ENCODE data around the gene TM9SF4. TPM values are rescaled to one million over a fixed set of nuclear protein-coding genes. Genes with fewer than 3 reads are reported as not detected.
"Not testable (repeated sequence)": the region's sequence is repeated elsewhere in the genome, so short reads cannot be mapped to it uniquely, and the experiment has no call there.

TM9SF4 gene
- polyA plus RNA-seq, 1 donor from 2014 or later, result 30.1 TPM

DNA sequence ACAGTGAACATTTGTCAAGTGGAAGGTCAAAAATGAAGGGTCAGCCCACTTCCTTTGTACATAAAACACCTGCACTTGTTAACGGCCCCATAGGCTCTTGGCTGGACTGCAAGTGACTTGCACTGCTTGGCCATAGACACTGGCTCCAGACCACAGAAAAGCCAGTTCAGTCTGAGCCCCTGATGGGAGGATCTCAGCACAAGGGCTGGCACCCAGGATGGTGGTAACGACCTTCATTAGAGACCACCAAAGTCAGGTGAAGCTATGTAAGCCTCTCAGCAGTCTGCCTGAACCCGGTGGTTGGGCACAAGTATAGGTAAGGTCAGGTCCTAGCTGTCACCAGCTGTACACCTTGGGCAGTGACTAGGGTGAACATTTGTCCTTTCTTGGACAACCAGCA is 81.9 kb downstream of the TM9SF4 start:
- Mint-ChIP-seq H3K9me3 (no peaks in the 10 kb centered on the region), H3K4me3 (peak overlapping the region in 3 of 4 donors; percentile 22 to 34 (median 23)), H3K27me3 (peaks cover 2% of the 10 kb centered on the region), H3K4me1 (peaks cover 5 to 9% (median 7%) of the 10 kb centered on the region in 3 donors), H3K27ac (no peak overlapping the region), H3K36me3 (peaks cover 8% of the 10 kb centered on the region)

DNA sequence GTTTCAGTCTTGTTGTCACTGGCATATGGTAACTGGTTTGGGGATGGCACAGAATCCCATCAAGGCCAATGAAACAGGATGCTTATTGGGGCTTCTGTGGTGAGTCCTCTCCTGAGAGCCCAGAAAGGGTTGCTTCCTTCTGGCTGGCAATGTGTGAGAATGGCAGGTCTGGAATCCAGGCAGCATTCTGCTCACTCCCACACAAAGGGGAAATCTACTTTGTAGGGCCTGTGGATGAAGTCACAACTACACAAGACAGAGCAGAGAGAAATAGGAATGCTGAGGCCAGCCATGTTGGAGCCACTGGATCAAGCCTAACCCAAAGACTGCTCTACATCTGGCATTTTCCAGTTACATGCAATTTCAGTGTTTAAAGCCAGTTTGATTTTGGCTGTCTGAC is 82.4 kb downstream of the TM9SF4 start:
- Mint-ChIP-seq H3K9me3 (no peaks in the 10 kb centered on the region), H3K27me3 (peaks cover 2% of the 10 kb centered on the region), H3K4me3 (peak overlapping the region in 1 of 4 donors; percentile 18), H3K4me1 (peaks cover 5 to 9% (median 7%) of the 10 kb centered on the region in 3 donors), H3K27ac (no peak overlapping the region), H3K36me3 (peaks cover 8% of the 10 kb centered on the region)

DNA sequence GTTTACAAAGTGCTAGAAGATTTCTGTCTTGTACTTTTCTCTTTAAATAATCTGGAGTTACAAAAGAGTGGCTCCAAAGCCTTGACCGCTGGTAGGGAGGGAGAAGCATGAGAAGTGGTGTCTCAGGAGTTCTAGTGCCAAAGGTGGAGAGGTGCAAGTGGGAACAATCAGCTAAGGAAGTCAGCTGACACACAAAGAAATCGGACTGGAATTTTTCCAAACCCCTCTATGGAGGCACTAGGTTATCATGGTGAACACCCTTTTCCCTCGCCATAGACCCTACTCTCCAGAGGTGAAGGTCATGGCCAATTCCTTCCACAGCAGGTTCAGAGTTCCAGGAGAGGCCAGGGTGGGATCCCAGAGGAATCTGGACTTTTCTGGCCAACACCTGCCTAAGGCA is 83.2 kb downstream of the TM9SF4 start:
- H3K4me3 Mint-ChIP-seq, result no peak overlapping the region
- H3K27me3 Mint-ChIP-seq, result peaks cover 2% of the 10 kb centered on the region
- H3K4me1 Mint-ChIP-seq, result peaks cover 5 to 9% (median 7%) of the 10 kb centered on the region in 3 donors

GRCh38 chr20:32193336-32193735 is 83.8 kb downstream of the TM9SF4 start:
- not testable (repeated sequence) for H3K27ac Mint-ChIP-seq, H3K36me3 Mint-ChIP-seq

More for the DNA sequence above, 83.2 kb downstream of the TM9SF4 start:
- peaks cover 8% of the 10 kb centered on the region for H3K36me3 Mint-ChIP-seq
- no peak overlapping the region for H3K27ac Mint-ChIP-seq
- H3K9me3 Mint-ChIP-seq, result no peaks in the 10 kb centered on the region

DNA sequence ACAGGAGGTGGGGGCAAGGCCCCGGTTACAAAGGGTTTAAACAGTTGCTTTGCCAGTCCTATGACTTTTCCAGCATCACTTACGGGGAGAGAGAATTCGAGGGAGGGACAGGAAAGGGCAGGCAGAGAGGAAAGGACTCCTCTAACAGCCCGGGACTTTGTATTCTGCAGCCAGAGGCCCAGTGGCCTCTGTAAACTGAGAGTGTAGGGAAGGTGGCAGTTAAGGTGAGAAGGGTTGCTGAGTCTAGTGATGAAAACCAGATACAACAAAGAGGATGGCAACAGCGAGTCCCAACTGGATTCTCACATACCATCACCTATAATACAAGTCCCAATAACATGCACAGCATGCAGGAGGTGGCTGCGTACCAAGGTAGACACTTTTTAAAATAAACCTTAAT is 84.5 kb downstream of the TM9SF4 start:
- peaks cover 2% of the 10 kb centered on the region for H3K27me3 Mint-ChIP-seq
- H3K4me3 Mint-ChIP-seq, result no peak overlapping the region
- peaks cover 6% of the 10 kb centered on the region for H3K36me3 Mint-ChIP-seq
- H3K27ac Mint-ChIP-seq, result peak overlapping the region in 1 of 3 donors; percentile 50
- peaks cover 7 to 9% (median 8%) of the 10 kb centered on the region in 3 donors for H3K4me1 Mint-ChIP-seq
- no peaks in the 10 kb centered on the region for H3K9me3 Mint-ChIP-seq

More at GRCh38 chr20:32193336-32193735, 83.8 kb downstream of the TM9SF4 start:
- H3K4me1 Mint-ChIP-seq, H3K27me3 Mint-ChIP-seq, H3K9me3 Mint-ChIP-seq, H3K4me3 Mint-ChIP-seq: not testable (repeated sequence)

- Mint-ChIP-seq H3K4me3 (no peak overlapping the region), H3K27me3 (no peaks in the 10 kb centered on the region), H3K36me3 (peaks cover 4% of the 10 kb centered on the region), H3K4me1 (peaks cover 3 to 6% (median 6%) of the 10 kb centered on the region in 3 donors), H3K9me3 (no peaks in the 10 kb centered on the region), H3K27ac (no peak overlapping the region)
Measured at GRCh38 chr20:32195581-32195980, 86.1 kb downstream of the TM9SF4 start.

GRCh38 chr20:32196613-32197012 is 87.1 kb downstream of the TM9SF4 start:
- not testable (repeated sequence) for H3K4me3 Mint-ChIP-seq, H3K36me3 Mint-ChIP-seq, H3K27ac Mint-ChIP-seq, H3K4me1 Mint-ChIP-seq, H3K27me3 Mint-ChIP-seq, H3K9me3 Mint-ChIP-seq

- not testable (repeated sequence) for H3K27me3 Mint-ChIP-seq, H3K9me3 Mint-ChIP-seq, H3K36me3 Mint-ChIP-seq, H3K27ac Mint-ChIP-seq, H3K4me1 Mint-ChIP-seq, H3K4me3 Mint-ChIP-seq
Measured at GRCh38 chr20:32197136-32197535, 87.6 kb downstream of the TM9SF4 start.

GRCh38 chr20:32199006-32199405 is 89.5 kb downstream of the TM9SF4 start:
- H3K36me3 Mint-ChIP-seq, result peaks cover under 1% of the 10 kb centered on the region
- no peaks in the 10 kb centered on the region for H3K27me3 Mint-ChIP-seq
- peaks cover 9 to 13% (median 12%) of the 10 kb centered on the region in 3 donors for H3K4me1 Mint-ChIP-seq
- no peak overlapping the region for H3K4me3 Mint-ChIP-seq
- H3K27ac Mint-ChIP-seq, result no peak overlapping the region
- H3K9me3 Mint-ChIP-seq, result no peaks in the 10 kb centered on the region

DNA sequence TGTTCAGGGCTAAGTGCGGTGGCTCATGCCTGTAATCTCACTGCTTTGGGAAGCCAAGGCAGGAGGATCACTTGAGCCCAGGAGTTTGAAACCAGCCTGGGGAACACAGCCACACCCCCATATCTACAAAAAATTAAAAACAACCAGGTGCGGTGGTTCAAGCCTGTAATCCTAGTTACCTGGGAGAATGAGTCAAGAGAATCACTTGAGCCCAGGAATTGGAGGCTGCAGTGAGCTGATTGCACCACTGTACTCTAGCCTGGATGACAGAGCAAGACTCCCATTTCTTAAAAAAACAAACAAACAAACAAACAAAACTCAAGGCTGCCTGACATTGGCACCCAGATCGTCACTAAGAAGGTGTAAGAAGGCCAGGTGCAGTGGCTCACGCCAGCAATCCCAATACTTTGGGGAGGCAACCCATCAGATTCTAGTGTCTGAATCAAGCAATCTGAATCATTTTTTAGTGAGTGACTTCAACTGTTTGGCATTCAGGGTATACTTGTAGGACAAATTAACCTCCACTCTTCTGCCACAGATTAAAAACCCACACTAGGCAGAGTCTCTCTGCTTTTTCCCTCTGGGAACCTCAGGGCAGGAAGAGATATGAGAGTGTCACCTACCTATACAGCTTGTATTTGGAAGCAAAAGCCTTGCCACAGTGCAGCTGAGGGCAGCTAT is 91.9 kb downstream of the TM9SF4 start:
- Mint-ChIP-seq H3K36me3 (no peaks in the 10 kb centered on the region), H3K4me3 (no peak overlapping the region), H3K27ac (no peak overlapping the region), H3K4me1 (peaks cover 31 to 36% (median 35%) of the 10 kb centered on the region in 3 donors), H3K27me3 (no peaks in the 10 kb centered on the region), H3K9me3 (no peaks in the 10 kb centered on the region)

DNA sequence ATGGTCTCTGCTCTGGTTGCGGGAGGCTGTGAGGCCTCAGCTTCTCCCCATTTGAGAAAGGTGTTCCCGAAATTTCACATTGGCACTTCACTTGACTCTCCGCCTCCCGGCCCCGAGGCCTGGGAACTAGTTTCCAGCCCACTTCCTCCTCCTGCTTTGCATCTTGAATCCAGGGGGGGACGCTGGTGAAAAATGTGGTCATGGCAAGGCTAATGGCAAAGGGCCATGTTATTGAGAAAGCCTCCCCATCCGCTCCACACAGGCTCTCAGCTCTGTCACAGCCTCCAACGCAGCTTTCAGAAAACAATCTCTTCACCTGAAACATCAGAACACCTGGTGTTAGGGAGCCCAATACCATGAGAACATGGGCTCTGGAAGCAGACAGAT is 92.5 kb downstream of the TM9SF4 start:
- H3K27ac Mint-ChIP-seq, result no peak overlapping the region
- H3K9me3 Mint-ChIP-seq, result no peaks in the 10 kb centered on the region
- no peaks in the 10 kb centered on the region for H3K27me3 Mint-ChIP-seq
- no peaks in the 10 kb centered on the region for H3K36me3 Mint-ChIP-seq
- peaks cover 35 to 41% (median 37%) of the 10 kb centered on the region in 3 donors for H3K4me1 Mint-ChIP-seq
- H3K4me3 Mint-ChIP-seq, result peak overlapping the region in 1 of 4 donors; percentile 40

DNA sequence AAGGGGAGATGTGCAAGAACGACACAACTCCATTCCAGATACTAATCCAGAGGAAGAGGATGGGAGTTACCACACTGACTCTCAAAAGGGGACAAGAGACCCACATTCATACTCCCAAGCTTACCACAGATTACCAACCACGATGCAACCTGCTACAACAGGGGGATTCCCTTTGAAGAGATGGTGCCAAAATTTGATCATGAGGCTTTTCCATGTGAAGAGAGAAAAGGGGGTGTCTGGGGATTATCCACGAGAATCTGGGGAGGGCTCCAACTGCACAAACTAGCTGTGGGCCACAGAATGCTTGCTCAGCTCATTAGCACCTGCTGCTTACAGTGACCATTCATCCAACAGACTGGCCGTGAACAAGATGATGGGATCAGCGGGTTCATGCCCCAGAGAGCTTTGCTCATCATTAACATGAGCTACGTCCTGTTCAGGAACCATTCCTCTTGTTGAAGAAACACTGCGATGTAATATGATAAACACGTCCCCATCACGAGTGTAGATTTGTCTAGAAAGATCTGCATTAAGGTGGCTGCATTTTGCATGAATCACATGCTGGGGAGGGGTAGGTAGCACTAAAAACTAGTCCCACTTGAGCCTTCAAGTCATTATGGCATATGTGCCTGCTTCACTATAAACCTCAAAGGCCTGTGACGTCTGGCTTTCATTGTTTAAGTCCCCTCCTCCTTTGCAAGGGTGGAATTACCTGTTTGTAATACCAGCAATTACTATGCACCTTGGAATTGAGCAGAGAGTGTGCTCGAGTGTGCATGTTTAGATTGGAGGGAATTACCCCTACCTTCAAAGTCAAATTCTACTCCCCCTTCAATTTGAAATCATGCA is 94.1 kb downstream of the TM9SF4 start:
- Mint-ChIP-seq H3K4me1 (peaks cover 40 to 44% (median 43%) of the 10 kb centered on the region in 3 donors), H3K9me3 (no peaks in the 10 kb centered on the region), H3K27ac (peak overlapping the region; percentile 28 to 82 (median 44)), H3K27me3 (no peaks in the 10 kb centered on the region), H3K4me3 (peak overlapping the region in 1 of 4 donors; percentile 97), H3K36me3 (no peaks in the 10 kb centered on the region)

DNA sequence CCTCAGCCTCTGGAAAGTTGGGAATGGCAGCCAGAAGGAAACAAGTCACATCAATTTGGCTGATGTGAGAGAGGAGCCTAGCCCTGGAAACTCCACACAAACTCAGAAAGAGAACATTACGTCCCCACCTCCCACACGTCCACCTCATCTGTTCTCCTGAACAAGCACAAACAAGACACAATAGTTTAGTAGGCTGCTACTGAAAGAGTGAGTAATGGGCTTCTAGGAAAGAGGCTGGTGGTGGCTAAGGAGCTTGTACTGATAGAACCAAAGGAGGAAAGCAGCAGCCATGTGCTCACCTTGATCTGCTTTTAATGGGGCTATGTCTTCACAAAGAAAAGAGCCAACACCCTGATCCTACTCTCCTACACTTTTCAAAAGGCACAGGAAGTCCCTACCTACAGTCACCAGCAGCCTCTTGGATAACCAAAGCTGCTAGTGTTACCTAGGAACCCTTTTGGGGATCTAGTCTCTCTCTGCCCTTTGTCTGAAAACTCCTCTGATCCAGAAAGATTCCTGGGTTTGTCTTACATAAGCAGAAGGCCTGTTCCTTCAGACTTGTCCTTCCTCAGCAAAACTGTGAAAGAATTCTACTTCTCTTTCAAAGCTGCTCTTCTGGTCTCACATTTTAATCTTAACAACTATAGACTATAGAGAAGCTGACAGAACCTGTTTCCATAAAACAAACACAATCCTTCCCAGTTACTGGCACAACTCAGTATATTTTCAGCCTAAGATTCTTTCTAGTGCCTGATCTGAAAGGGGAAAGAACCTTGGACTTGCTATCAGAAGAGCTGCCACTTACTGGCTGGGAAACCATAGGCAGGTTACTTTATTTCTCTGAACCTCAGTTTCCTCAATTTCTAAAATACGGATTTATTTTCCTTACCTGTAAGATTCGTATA is 94.9 kb downstream of the TM9SF4 start:
- Mint-ChIP-seq H3K4me1 (peaks cover 48 to 52% (median 52%) of the 10 kb centered on the region in 3 donors), H3K27ac (peak overlapping the region; percentile 82 to 97 (median 90)), H3K4me3 (peak overlapping the region in 2 of 4 donors; percentile 61 to 97), H3K27me3 (no peaks in the 10 kb centered on the region), H3K36me3 (no peaks in the 10 kb centered on the region), H3K9me3 (no peaks in the 10 kb centered on the region)

DNA sequence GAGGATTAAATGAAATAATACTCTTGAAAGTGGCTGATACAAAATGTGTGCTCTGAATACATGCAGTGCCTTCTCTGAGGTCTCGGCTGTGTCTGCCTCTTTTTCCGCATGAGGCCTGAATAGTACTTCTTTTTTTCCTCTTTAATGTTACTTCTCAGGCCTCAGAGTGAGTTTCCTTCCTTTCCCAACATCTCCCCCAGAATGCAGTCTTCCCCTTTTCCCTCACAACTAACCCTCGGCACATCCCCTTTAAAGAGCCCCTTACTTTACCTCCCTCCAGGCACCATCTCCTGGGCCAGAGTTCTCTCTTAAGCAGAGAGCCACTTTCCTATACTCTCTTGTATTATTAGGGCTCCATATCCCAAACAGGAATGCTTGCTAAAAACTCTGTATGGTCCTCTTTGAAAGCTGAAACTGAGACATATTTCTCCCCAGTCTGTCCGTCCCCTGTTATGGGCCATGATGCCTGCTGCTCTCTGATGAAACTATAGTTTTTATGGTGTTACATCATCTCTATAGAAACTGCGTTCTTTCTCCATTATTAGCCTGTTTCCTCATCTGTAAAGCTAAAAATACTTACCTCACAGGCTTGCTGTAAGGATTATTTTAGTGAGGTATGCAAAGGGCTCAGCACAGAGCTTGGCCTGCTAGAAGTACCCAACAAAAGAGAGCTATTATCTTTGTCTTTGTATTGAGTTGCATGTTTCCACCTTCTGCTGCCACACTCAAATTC is 95.8 kb downstream of the TM9SF4 start:
- Mint-ChIP-seq H3K27ac (peak overlapping the region; percentile 74 to 97 (median 90)), H3K36me3 (no peaks in the 10 kb centered on the region), H3K4me3 (peak overlapping the region in 3 of 4 donors; percentile 78 to 97 (median 89)), H3K9me3 (no peaks in the 10 kb centered on the region), H3K27me3 (no peaks in the 10 kb centered on the region), H3K4me1 (peaks cover 53 to 58% (median 57%) of the 10 kb centered on the region in 3 donors)

All from IgD-negative memory B cell (primary cell).